ENCODE data around the gene HOXC10.

DNA sequence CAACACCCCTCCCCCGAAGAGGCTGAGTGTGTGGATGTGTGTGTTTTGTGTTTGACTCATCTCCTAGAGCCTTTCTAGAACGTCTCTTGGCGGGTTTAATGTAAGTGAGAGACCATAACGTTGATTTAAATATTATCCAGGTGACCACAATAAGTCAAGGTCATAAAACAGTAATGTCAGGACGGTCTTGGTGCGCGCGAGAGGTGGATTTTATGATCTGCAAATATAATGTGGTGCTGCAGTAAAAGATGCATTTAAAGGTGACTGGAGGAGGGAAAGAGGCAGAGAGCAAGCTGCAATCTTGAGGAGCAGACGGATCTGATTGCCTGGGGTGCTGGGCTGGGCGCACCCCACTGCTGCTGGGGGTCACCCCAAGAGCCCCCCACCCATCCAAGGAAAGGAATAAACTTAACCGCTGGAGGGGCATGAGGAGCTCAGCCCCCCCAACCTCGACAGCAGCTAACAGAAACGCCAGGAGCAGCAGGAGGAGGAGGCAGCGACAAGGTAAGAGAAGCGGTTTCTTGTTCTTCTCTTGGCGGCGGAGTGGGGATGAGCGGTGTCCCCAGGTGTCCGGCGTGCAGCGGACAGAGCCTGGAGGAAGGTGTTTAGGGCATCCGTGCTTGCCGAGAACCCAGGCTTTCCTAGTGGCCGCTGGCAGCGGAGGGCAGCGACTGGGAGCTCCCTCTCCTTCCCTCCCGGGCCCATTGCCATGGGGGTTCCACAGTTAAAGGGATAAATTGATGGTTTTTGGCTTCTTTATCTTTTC is 5.5 kb downstream of the HOXC10 start:
- TF ChIP-seq EZH2 (IDR thresholded peaks at IDR 0.05; ENCODE audit: low read depth, unreplicated experiment) (peak; percentile 84), ZNF331 (CRISPR knock-in tag; IDR thresholded peaks at IDR 0.05; ENCODE audit: low read depth) (no peak), POLR2AphosphoS5 (IDR thresholded peaks at IDR 0.05; ENCODE audit: low read depth) (no peak), JUNB (IDR thresholded peaks at IDR 0.05; ENCODE audit: unreplicated experiment) (no peak)
- TF ChIP-seq, protein P1, sequence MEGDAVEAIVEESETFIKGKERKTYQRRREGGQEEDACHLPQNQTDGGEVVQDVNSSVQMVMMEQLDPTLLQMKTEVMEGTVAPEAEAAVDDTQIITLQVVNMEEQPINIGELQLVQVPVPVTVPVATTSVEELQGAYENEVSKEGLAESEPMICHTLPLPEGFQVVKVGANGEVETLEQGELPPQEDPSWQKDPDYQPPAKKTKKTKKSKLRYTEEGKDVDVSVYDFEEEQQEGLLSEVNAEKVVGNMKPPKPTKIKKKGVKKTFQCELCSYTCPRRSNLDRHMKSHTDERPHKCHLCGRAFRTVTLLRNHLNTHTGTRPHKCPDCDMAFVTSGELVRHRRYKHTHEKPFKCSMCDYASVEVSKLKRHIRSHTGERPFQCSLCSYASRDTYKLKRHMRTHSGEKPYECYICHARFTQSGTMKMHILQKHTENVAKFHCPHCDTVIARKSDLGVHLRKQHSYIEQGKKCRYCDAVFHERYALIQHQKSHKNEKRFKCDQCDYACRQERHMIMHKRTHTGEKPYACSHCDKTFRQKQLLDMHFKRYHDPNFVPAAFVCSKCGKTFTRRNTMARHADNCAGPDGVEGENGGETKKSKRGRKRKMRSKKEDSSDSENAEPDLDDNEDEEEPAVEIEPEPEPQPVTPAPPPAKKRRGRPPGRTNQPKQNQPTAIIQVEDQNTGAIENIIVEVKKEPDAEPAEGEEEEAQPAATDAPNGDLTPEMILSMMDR (conservative IDR thresholded peaks at IDR 0.05; ENCODE audit: low read depth in 2 of 2) = no peak
- TF ChIP-seq, protein P2, sequence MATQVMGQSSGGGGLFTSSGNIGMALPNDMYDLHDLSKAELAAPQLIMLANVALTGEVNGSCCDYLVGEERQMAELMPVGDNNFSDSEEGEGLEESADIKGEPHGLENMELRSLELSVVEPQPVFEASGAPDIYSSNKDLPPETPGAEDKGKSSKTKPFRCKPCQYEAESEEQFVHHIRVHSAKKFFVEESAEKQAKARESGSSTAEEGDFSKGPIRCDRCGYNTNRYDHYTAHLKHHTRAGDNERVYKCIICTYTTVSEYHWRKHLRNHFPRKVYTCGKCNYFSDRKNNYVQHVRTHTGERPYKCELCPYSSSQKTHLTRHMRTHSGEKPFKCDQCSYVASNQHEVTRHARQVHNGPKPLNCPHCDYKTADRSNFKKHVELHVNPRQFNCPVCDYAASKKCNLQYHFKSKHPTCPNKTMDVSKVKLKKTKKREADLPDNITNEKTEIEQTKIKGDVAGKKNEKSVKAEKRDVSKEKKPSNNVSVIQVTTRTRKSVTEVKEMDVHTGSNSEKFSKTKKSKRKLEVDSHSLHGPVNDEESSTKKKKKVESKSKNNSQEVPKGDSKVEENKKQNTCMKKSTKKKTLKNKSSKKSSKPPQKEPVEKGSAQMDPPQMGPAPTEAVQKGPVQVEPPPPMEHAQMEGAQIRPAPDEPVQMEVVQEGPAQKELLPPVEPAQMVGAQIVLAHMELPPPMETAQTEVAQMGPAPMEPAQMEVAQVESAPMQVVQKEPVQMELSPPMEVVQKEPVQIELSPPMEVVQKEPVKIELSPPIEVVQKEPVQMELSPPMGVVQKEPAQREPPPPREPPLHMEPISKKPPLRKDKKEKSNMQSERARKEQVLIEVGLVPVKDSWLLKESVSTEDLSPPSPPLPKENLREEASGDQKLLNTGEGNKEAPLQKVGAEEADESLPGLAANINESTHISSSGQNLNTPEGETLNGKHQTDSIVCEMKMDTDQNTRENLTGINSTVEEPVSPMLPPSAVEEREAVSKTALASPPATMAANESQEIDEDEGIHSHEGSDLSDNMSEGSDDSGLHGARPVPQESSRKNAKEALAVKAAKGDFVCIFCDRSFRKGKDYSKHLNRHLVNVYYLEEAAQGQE (IDR thresholded peaks at IDR 0.05; ENCODE audit: unreplicated experiment) = no peak
- TF ChIP-seq, protein P3, sequence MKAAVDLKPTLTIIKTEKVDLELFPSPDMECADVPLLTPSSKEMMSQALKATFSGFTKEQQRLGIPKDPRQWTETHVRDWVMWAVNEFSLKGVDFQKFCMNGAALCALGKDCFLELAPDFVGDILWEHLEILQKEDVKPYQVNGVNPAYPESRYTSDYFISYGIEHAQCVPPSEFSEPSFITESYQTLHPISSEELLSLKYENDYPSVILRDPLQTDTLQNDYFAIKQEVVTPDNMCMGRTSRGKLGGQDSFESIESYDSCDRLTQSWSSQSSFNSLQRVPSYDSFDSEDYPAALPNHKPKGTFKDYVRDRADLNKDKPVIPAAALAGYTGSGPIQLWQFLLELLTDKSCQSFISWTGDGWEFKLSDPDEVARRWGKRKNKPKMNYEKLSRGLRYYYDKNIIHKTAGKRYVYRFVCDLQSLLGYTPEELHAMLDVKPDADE (IDR thresholded peaks at IDR 0.05) = no peak

Measured in GM23338 (cell line).